C4-2B (cell line): ENCODE data around the gene NSL1.

Experiments
- ZFX ChIP-seq: fragments of 450-650 bp; IDR thresholded peaks from 2 replicates; pipeline ENCODE4 v1.6.1; 2017
- TF ChIP-seq, protein P1 (sequence below): fragments of 450-650 bp; conservative IDR thresholded peaks from 2 replicates; pipeline ENCODE4 v1.5.1; 2017; ENCODE audit warnings: mild to moderate bottlenecking

DNA sequence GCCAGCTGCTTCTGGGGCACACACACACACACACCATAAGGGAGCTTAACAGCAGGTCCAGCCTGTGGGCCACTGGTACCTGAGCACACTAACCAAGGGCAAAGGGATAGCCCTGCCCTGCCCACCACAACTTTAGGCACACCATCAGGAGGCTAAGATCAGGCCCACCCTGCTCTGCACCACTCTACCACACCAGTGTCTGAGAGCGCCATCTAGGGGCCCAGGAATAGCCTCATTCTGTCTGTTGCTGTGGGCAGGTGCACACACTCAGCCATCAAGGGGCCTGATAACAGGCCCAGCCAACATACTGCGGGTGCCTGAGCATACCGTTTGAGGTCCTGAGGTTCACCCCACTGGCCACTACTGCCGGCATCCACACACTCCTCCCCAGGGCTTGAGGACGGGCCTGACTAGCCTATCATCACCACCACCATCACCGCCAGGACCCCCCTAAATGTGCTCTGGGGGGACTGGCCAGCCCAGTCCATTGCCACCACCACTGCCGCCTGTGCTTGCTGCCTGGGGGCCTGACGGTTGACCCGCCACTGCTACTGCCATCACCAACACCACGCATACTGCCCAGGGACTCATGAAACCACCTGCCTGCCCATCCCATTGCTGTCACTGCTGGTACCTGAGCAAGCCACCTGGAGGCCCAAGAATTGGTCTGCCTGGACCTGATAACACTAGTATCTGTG is 31.3 kb downstream of the NSL1 start:
- TF ChIP-seq, protein P1, sequence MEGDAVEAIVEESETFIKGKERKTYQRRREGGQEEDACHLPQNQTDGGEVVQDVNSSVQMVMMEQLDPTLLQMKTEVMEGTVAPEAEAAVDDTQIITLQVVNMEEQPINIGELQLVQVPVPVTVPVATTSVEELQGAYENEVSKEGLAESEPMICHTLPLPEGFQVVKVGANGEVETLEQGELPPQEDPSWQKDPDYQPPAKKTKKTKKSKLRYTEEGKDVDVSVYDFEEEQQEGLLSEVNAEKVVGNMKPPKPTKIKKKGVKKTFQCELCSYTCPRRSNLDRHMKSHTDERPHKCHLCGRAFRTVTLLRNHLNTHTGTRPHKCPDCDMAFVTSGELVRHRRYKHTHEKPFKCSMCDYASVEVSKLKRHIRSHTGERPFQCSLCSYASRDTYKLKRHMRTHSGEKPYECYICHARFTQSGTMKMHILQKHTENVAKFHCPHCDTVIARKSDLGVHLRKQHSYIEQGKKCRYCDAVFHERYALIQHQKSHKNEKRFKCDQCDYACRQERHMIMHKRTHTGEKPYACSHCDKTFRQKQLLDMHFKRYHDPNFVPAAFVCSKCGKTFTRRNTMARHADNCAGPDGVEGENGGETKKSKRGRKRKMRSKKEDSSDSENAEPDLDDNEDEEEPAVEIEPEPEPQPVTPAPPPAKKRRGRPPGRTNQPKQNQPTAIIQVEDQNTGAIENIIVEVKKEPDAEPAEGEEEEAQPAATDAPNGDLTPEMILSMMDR: peak; percentile 48
- TF ChIP-seq ZFX: no peak
